GM19468 (cell line): Measurements from ENCODE around the gene DDX43.
"Not testable (repeated sequence)": the region's sequence is repeated elsewhere in the genome, so short reads cannot be mapped to it uniquely, and the experiment has no call there.

ENCODE experiments used
- ATAC-seq: cut with Tn5 transposase; IDR thresholded peaks from one replicate; pipeline ENCODE4 v1.9.1; 2021; ENCODE audit warnings: mild to moderate bottlenecking, moderate library complexity, moderate number of reproducible peaks; ENCODE audit not compliant: unreplicated experiment; ENCODE audit errors: extremely low read depth

The DDX43 gene

GRCh38 chr6:73388433-73388799 lies 6.2 kb upstream of the DDX43 start:
- no peak for ATAC-seq

- ATAC-seq = no peak
Measured at GRCh38 chr6:73388800-73389512, 5.7 kb upstream of the DDX43 start.

GRCh38 chr6:73389854-73390253 lies 4.8 kb upstream of the DDX43 start:
- no peak for ATAC-seq

- no peak for ATAC-seq
Measured at GRCh38 chr6:73391675-73392074, 3.0 kb upstream of the DDX43 start.

GRCh38 chr6:73392188-73392587 lies 2.4 kb upstream of the DDX43 start:
- ATAC-seq = not testable (repeated sequence)

- ATAC-seq = no peak
Measured at GRCh38 chr6:73393278-73393677, 1.4 kb upstream of the DDX43 start.

- no peak for ATAC-seq
Measured at GRCh38 chr6:73395875-73396274, 1.2 kb downstream of the DDX43 start.

- no peak for ATAC-seq
Measured at GRCh38 chr6:73400656-73401055, 6.0 kb downstream of the DDX43 start.

- no peak for ATAC-seq
Measured at GRCh38 chr6:73409395-73409794, 14.8 kb downstream of the DDX43 start.

GRCh38 chr6:73413102-73413501 lies 18.5 kb downstream of the DDX43 start:
- no peak for ATAC-seq

GRCh38 chr6:73418081-73418741 lies 23.6 kb downstream of the DDX43 start:
- no peak for ATAC-seq

- no peak for ATAC-seq
Measured at GRCh38 chr6:73421534-73421933, 26.9 kb downstream of the DDX43 start.

GRCh38 chr6:73435236-73435635 lies 40.6 kb downstream of the DDX43 start:
- ATAC-seq = no peak

GRCh38 chr6:73443555-73443954 lies 48.9 kb downstream of the DDX43 start:
- ATAC-seq = no peak

- no peak for ATAC-seq
Measured at GRCh38 chr6:73451223-73452106, 56.8 kb downstream of the DDX43 start.

GRCh38 chr6:73452107-73452461 lies 57.5 kb downstream of the DDX43 start, which contains the start of gene CGAS:
TSS of gene CGAS (minus strand) at chr6:73452297. CDS start at chr6:73452181, 116 bp downstream.
- peak; percentile 67 for ATAC-seq

GRCh38 chr6:73455865-73456629 lies 61.4 kb downstream of the DDX43 start:
- no peak for ATAC-seq

- not testable (repeated sequence) for ATAC-seq
Measured at GRCh38 chr6:73459474-73459873, 64.8 kb downstream of the DDX43 start.

- no peak for ATAC-seq
Measured at GRCh38 chr6:73460056-73460455, 65.4 kb downstream of the DDX43 start.
